ENCODE measurements around the gene LIN52. TPM values are rescaled to one million over a fixed set of nuclear protein-coding genes. Genes with fewer than 3 reads are reported as not detected.

LIN52 gene
- total and polyA plus RNA-seq, 2 of the 8 experiments (the other 6 are each of a cell fraction or from before 2014, with no cell fraction given) = 6.8 to 11.6 TPM

DNA sequence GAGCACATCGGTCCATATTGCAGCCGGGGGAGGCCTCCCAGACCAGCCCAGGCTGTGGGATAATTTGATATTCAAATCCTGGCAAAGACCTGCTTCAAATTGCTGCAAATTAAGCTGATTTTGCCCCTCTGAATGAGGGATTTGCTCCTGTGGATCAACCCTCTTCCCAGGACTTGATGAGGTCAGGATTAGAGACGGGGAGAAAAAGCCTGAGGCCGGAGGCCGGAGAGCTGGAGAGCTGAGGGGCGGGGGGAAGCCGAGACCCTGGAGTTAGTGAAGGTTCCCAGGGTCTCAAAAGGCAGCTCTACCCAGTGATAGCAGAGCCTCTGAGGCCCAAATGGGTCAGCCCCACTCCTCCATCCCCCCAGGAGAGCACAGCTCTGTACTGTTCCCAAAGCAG is 137.0 kb downstream of the LIN52 start:
- POLR2A ChIA-PET (ENCODE audit: partially characterized antibody) = interaction anchor here (1.0 kb wide), 1 partner anchor 9 kb away, joined by 4 read pairs; no protein-coding TSS in a partner anchor
- H4K5ac ChIP-seq (ENCODE audit: insufficient read length, low read depth, low read length) = no peak overlapping the region
- no peak overlapping the region for H2BK20ac ChIP-seq (ENCODE audit: low read length)
- no peaks in the 10 kb centered on the region for H3K36me3 ChIP-seq (ENCODE audit: control insufficient read depth in 2 of 4, insufficient read depth in 4 of 4, low read length in 3 of 4)
- FAIRE-seq = no peak
- H4K8ac ChIP-seq (ENCODE audit: extremely low read depth, insufficient read depth, low read length) = no peak overlapping the region
- no peaks in the 10 kb centered on the region for H3K23me2 ChIP-seq (ENCODE audit: low read depth, low read length)
- H3K4me1 ChIP-seq (replicated peaks in 1 of 4; ENCODE audit: control insufficient read depth in 3 of 4, insufficient read depth in 4 of 4, low read length in 3 of 4) = no peaks in the 10 kb centered on the region
- no peak overlapping the region for H2BK120ac ChIP-seq (replicated peaks; ENCODE audit: low read depth, low read length)
- H3K9ac ChIP-seq (replicated peaks in 1 of 4; ENCODE audit: extremely low read depth in 1 of 4, low read depth in 3 of 4, low read length in 3 of 4) = no peak overlapping the region
- H4K20me1 ChIP-seq (replicated peaks in 1 of 2; ENCODE audit: control insufficient read depth in 1 of 2, insufficient read depth in 2 of 2, low read length in 2 of 2) = peaks cover 0 to 3% of the 10 kb centered on the region in 2 experiments
- H3K4me3 ChIP-seq (ENCODE audit: extremely low read depth in 1 of 4, insufficient read depth in 2 of 4, low read depth in 3 of 4, low read length in 4 of 4) = no peak overlapping the region
- no peaks in the 10 kb centered on the region for H3K79me1 ChIP-seq (ENCODE audit: low read depth, low read length)
- H2BK12ac ChIP-seq (ENCODE audit: low read depth, low read length) = no peak overlapping the region
- no peak overlapping the region for H3K4me2 ChIP-seq (ENCODE audit: insufficient read depth in 1 of 2, low read depth in 2 of 2, low read length in 2 of 2)
- 0 out of 2 replicates have a peak overlapping the region, but pooled peaks have one; percentile 2 for H2BK5ac ChIP-seq (ENCODE audit: low read depth, low read length)
- no peak overlapping the region for H3K27ac ChIP-seq (ENCODE audit: low read depth, low read length)
- H4K91ac ChIP-seq (replicated peaks; ENCODE audit: insufficient read length, low read length) = no peak overlapping the region
- peaks cover 0 to 19% (median 13%) of the 10 kb centered on the region in 4 experiments; a peak in 6 of 7 replicates for H3K27me3 ChIP-seq (replicated peaks in 1 of 4; ENCODE audit: control insufficient read depth in 3 of 4, extremely low read depth in 1 of 4, insufficient read depth in 3 of 4, low read length in 3 of 4)
- 93% methylated on average over 7 of the region's 7 CpGs; no CpG with 5 or more reads in 1 of the 2 experiments for WGBS, 2 experiments (ENCODE audit: extremely low coverage in 1 of 2, insufficient coverage in 1 of 2, insufficient read length in 1 of 2, insufficient replicate concordance in 2 of 2, low coverage in 1 of 2, low lambda C conversion rate in 2 of 2, missing lambda C conversion rate in 1 of 2)
- no peaks in the 10 kb centered on the region for H3K79me2 ChIP-seq (ENCODE audit: control insufficient read depth in 1 of 2, insufficient read depth in 2 of 2, low read length in 2 of 2)
- no peak overlapping the region for H3K14ac ChIP-seq (ENCODE audit: insufficient read length)
- H3K4ac ChIP-seq (replicated peaks; ENCODE audit: insufficient read length, low read depth, low read length) = no peak overlapping the region
- no peaks in the 10 kb centered on the region for H3K9me3 ChIP-seq (ENCODE audit: insufficient read depth in 2 of 2, low read depth in 1 of 2, low read length in 1 of 2)
- H2AFZ ChIP-seq (ENCODE audit: low read length) = no peak overlapping the region
- no peak overlapping the region for H2AK5ac ChIP-seq (ENCODE audit: low read depth, low read length)
- CTCF ChIA-PET (ENCODE audit: partially characterized antibody) = interaction anchor here (0.6 to 6.5 kb wide), 11 partner anchors 13 to 110 kb away, joined by 3 to 127 read pairs (median 5); partner anchors contain the start of gene VSX2
- H2BK15ac ChIP-seq (ENCODE audit: low read length) = no peak overlapping the region
- H3K56ac ChIP-seq (replicated peaks; ENCODE audit: insufficient read length, low read depth, low read length) = no peak overlapping the region
- no peak overlapping the region for H3K23ac ChIP-seq (ENCODE audit: insufficient read length)
- no peak for DNase-seq (ENCODE audit: low read depth in 1 of 2, low spot score in 2 of 2)
- no peak overlapping the region for H3K18ac ChIP-seq (ENCODE audit: extremely low read depth, low read length)
- TF ChIP-seq SP1 (IDR thresholded peaks at IDR 0.05; ENCODE audit: low read depth, low read length) (no peak), RXRA (IDR thresholded peaks at IDR 0.05; ENCODE audit: insufficient read depth, low read depth, low read length) (no peak), JUN (IDR thresholded peaks at IDR 0.05; ENCODE audit: low read depth, low read length) (no peak), TCF12 (IDR thresholded peaks at IDR 0.05; ENCODE audit: low read depth, low read length) (no peak), TEAD4 (IDR thresholded peaks at IDR 0.05; ENCODE audit: low read depth, low read length) (no peak), CREB1 (IDR thresholded peaks at IDR 0.05) (no peak), RBBP5 (IDR thresholded peaks at IDR 0.05; ENCODE audit: borderline replicate concordance, low read depth, low read length) (no peak), POLR2A (IDR thresholded peaks at IDR 0.05; ENCODE audit: control extremely low read depth in 1 of 2, low read depth in 2 of 2, low read length in 2 of 2) (no peak), EP300 (IDR thresholded peaks at IDR 0.05; ENCODE audit: borderline replicate concordance in 1 of 2, low read depth in 2 of 2, low read length in 2 of 2) (no peak), KDM1A (IDR thresholded peaks at IDR 0.05; ENCODE audit: borderline replicate concordance, low read length) (no peak), EGR1 (IDR thresholded peaks at IDR 0.05; ENCODE audit: borderline replicate concordance, low read depth, low read length) (no peak), CEBPB (IDR thresholded peaks at IDR 0.05; ENCODE audit: low read depth, low read length) (no peak)
- TF ChIP-seq, protein P1, sequence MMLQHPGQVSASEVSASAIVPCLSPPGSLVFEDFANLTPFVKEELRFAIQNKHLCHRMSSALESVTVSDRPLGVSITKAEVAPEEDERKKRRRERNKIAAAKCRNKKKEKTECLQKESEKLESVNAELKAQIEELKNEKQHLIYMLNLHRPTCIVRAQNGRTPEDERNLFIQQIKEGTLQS (IDR thresholded peaks at IDR 0.05; ENCODE audit: insufficient read depth, low read depth, low read length) = no peak
- TF ChIP-seq, protein P2, sequence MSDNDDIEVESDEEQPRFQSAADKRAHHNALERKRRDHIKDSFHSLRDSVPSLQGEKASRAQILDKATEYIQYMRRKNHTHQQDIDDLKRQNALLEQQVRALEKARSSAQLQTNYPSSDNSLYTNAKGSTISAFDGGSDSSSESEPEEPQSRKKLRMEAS (IDR thresholded peaks at IDR 0.05) = no peak

Measured in H1 (cell line).